Measurements from ENCODE around the gene SNAPC2.
"Not testable (repeated sequence)": the region's sequence is repeated elsewhere in the genome, so short reads cannot be mapped to it uniquely, and the experiment has no call there.

Gene SNAPC2

DNA sequence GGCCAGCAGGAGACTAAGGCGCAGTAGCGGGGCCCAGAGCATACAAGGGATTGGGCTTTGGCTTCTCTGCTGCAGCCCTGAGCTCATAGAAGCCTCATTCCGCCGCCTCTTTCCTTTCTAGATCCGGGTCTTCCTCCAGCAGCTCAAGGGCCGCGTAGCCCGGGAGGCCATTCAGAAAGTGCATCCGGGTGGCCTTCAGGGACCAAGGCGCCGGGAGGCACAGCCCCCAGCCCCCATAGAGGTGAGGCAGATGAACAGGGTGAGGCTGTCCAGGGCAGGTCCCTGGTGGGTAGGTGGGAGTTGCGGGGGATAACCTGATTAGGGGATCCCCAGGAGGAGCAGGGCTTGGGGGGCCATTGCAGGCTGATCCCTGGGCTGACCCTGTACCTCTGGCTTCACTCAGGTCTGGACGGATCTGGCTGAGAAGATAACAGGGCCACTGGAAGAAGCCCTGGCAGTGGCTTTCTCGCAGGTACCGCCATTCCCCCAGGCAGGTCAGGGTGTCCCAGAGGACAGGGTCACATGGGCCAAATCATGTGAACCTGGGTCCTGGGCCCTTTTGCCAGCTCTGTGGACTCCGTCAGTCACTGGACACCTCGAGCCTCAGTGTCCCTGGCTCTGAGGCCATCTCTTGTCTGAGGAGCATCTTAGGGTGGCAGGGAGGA lies 1.3 kb downstream of the SNAPC2 start:
- no peak for DNase-seq

DNA sequence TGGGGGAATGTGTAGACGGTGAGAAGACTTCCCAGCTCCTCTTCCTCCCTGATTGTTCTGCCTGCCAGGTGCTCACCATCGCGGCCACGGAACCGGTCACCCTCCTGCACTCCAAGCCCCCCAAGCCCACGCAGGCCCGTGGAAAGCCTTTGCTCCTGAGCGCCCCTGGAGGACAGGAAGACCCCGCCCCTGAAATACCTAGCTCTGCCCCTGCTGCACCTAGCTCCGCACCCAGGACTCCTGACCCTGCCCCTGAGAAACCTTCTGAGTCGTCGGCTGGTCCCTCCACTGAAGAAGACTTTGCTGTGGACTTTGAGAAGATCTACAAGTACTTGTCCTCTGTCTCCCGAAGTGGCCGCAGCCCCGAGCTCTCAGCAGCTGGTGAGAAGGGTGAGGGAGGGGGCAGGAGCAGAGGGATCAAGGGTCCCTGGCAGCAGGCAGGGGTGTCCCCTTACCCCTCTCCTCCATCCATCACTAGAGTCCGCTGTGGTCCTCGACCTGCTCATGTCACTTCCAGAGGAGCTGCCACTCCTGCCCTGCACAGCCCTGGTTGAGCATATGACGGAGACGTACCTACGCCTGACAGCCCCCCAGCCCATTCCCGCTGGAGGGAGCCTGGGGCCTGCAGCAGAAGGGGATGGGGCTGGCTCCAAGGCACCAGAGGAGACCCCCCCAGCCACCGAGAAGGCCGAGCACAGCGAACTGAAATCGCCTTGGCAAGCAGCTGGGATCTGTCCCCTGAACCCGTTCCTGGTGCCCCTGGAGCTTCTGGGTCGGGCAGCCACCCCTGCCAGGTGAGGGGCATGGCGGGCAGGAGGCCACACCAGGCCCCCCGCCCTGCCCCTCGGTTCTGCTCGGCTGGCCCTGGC lies 2.1 kb downstream of the SNAPC2 start:
- no peak for DNase-seq

DNA sequence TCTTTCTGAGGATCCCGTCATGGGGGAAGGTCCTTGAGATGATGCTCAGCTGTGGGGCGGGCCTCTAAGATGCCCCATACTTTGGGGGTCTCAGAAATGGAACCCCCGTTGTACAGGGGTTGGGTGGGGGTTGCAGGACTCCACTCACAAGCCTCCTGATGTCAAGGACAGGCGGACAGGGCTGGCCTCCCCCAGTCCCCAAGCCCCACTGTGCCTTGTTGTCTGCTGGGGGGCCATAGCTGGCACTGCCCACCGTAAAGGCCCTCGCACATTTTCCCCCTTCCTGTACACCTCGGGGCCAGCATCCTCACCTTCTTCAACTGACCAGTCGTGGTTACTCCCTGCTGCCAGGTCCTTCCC lies 2.7 kb downstream of the SNAPC2 start:
- no peak for DNase-seq

DNA sequence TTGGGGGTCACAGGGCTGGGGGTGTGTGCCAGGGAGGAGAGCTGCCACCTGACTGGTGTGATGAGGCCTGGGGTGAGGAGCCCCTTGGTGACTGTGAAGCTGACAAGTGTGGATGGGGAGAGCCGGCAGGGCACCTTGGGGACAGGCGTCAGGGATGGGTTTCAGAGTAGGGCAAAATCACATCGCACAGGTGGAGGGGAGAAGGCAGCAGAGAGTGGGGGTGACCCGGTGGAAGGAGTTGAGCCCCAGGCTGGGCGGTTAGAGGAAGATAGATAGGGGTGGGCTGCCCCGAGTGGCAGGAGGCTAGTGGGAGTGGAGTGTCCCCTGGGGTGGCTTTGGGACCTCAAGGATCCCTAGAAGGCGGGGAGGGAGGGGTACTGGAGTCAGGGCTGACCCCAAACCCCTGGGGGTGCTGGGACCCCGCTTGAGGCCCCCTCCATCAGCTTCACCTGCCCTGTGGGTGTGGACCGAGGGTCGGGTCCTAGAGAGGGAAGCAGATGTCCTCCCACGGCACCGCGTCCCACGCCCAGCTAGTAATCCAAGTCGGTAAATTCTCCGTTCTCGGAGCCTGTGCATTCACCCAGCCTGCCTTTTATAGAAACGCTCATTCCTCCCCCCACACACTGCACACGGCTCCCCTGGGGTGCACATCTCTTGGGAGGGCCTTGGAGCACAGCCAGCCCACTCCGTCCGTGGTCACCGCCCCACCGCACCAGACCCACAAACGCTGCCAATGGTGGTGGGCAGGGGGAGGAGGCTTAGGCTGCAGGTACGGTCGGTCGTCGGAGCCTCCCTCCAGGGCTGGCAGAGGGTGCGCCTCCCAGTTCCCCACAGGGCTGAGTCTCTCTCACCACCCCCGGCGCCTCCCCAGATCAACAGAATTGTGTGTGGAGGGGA lies 3.4 kb downstream of the SNAPC2 start:
- DNase-seq = no peak

DNA sequence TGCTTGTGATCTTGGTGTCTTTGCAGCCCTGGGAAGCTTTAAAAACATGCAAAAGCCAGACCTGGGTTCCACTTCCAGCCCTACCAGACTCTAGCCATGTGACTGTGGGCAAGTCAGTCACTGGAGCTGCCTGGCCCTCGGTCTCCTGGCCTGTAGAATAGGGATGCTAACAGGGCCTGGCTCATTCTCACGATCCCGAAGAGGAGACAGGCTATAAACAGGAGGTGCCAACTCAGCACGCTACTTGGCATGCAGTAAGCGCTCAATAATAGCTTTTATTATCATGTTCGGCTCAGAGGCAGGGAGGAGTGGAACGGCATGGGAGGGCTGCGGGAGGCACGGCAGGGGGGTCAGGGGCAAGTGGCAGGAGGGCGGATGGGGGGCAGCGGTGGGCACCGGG lies 4.1 kb downstream of the SNAPC2 start:
- DNase-seq = no peak

DNA sequence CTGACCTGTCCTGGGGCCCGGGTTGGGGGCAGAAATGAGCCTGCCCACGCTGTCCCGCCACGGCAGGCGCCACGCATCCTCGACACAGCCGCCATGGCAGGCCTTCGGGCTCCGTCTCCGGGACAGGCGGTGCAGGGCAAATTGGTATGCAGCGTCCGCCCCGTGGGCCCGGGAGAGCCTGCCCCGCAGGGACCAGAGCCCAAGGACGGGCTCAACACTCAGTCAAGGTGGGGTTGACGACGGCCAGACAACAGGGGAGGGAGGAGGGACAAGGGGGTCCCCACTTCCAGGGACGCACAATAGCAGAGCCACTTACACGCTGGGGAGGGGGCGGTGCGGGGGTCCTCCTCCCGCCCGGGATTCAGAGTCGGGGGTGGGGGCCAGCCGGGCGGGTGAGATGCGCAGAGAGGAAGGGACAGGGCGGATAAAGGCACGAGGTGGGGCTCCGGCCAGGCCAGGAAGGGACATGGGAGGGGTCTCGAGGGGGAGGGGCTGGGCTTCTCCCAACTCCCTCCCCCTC lies 4.6 kb downstream of the SNAPC2 start:
- DNase-seq = no peak

DNA sequence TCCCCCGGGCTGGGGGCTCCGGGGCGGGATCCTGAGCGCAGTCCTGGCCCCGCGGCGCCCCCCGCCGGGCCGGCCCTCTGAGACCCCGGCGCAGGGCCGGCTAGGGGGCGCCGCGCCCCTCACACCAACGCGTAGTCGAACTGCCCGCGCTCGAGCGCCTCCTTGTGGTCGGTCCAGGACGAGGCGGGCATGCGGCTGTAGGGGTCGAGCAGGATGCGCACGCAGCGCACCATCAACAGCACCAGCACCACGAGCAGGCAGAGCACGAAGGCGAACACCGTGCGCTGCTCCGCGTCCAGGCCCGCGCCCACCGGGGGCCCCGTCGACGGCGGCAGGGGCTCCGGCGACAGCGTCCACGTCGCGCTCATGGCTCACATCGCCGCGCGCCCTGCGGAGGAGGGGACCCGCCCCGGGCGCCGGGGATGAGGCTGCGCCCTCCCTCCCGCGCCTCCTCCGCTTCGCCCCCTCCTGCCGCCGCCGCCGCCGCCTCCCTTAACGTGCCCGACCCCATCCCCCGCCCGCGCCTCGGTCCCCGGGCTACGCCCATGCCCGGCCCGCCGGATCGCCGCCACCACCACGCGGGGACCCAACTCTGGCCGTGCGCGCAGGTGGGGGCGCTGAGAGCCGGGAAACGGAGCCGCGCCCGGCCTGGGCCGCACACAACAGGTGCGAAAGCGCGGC lies 5.2 kb downstream of the SNAPC2 start:
- DNase-seq = peak; percentile 73

DNA sequence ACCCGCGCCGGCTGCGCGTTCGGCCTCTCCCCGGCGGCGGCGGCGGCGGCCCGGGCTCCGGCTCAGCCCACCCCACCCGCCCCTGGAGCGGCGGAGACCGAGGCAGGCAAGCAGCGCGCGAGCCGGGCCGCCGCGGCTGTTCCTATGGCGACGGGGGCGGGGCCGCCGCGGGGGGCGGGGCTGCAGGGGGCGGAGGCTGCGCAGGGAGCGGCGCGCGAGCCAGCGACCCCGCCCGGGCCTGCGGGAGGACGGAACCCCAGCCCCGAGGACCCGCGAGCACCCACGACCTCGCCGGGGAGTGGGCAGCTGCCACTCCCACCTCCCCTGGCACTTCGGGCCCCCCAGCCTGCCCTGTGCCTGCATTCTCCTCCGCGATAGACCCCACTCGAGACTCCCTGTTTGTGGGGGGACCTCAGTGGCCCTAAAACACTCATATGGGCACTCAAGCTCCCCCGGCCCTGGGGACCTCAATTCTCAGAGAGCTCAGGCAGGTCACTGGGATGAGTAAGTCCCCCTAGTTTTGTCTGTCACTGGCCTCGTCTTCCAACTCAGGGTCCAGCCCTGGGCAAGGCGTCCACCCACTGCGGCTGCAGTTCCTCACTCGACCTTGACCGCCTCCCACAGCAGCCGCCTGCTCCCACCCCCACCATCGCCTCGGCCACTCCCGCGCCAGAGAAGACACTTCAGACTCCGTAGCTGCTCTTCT lies 6.0 kb downstream of the SNAPC2 start, which contains the start of gene CTXN1:
TSS of gene CTXN1 (minus strand) at position 115 of the 706 bp plus-strand sequence. CDS start 597 bp downstream, outside the sequence.
- peak; percentile 57 for DNase-seq

DNA sequence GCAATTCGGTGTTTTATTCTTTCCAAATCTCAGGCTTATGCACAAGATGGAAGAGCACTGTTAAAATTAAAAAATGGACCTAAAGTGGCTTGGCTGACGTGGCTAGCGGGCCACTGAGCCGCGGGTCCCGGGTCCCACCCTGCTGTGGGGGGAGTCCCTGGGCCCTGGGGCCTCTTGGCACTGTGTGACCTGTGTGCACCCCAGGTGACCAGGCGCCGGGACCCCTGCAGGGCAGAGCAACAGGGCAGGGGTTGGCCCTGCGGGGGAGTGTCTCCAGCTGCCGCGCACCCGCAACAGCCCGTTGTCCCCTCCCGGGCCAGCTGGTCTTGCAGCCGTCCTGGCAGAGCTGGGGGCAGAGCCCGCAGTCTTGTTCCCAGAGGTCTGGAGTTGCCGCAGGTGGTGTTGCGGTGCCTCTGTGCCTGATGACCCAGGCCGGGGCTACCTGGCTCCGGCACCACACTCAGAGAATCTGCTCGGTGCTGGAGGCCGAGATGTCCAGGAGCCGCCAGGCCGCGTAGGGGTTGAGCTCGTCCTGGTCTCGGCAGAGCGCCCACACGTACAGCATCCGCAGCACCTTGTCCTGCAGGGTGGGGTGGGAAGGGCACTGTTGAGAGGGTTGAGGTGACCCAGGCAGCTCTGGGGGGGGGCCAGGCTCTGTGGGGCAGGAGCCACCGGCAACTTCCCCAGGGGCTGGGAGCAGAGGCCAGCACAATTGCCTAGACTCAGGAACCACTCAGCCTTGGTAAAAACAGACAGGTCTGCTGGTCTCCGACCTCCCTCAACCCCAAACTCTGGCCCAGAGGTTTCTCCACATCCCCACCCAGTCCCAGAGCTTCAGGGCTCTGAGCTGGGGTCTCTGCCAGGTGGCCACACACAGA lies 6.8 kb downstream of the SNAPC2 start:
- DNase-seq = no peak

DNA sequence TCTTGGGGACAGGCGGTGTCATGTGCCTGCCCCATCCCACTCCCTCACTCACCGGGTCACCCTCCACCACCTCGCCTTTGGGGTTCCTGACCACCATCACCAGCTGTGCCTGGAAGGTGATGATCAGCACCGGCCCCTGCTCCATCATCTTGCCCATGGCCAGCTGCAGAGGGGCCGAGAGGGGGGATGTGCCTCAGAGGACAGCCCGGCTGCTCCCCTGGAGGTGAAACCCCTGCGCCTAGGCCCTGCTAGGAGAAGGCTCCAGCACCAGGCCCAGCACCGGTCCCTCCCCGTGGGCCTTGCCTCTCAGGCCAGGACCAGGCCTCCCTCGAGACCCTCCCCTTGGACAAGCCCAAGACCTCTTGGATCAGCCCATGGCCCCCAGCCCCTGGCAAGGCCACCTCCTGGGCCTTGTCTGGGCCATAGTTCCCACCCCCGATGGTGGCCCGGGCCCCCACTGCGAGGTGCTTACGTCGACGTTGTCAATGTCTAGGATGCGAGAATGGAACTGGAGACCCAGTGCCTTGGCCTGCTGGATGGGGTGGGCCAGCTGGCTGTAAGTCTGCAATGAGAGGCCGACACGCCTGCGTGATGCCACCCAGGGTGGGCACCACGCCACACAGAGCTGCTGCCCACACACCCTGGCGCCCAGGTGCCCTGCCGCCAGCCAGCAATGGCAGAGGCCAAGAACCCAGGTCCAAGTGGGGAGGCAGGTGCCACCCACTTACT lies 7.6 kb downstream of the SNAPC2 start:
- no peak for DNase-seq

DNA sequence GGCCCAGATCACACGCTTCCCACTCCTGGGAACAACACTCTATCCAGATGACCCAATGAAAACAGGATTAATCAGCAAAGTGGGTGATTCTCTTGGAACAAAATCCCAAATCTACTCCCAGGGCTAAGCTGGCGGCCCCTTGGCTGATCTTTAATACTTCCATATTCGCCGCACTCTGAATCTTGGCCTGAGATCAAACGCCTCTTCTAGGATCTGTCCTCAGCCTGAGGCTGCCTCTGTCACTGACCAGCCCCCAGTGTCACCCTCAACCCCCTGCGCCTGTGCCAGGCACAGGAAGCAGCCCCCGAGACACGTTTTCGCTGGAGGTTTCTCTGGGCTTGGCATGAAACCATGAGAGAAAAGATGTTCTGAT lies 8.2 kb downstream of the SNAPC2 start:
- DNase-seq = no peak

DNA sequence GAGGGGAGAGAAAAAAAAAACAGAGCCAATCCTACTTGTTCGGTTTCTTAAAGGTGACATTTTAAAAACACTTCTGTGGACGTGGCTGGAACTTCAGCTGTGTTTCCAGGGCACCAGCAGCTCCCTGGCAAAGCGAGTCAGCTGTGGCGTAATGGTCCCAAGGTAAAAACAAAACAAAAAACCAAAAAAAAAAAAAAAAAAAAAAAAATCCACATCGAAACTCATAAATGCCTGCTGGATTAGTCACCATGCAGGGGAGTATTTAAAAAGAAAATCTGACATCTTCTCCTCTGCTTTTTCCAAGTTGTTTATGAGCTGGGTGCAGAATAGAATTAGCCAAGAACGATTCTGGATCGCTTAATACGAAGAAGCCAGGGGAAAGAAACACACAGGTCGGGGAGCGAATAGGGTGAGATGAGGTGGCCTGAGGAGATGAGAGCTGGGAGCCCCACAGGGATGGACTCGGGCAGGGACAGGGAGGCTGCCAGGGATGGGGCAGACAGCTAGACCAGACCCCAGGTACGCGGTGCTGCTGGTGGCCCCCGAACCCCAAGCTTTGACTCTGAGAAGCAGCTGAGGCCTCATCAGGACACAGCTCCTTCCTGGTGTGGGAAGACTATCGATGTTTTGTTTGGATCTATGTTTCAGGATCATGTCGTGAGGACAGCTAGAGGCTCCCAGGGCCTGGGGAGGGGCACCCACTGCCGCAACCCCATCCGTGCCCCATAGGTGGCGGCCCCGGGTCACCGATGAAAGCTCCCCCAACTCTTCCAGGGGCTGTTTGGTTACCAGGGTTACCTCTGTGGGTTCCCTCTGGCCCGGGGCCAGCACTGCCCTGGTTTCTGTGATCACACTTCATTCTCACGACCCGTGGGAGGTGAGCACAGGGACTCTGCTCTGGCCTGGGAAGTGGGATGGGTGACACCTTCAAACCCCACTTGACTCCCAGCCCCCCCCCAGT lies 8.9 kb downstream of the SNAPC2 start:
- peak; percentile 79 for DNase-seq

DNA sequence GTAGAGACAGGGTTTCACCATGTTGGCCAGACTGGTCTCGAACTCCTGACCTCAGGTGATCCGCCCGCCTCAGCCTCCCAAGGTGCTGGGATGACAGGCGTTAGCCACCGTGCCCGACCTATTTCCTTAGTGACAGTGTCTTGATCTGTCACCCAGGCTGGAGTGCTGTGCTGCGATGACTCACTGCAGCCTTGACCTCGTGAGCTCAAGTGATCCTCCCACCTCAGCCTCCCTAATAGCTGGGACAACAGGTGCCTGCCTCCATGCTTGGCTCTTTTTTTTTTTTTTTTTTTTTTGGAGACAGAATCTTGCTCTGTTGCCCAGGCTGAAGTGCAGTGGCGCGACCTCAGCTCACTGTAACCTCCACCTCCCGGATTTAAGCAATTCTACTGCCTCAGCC lies 9.9 kb downstream of the SNAPC2 start:
- not testable (repeated sequence) for DNase-seq

DNA sequence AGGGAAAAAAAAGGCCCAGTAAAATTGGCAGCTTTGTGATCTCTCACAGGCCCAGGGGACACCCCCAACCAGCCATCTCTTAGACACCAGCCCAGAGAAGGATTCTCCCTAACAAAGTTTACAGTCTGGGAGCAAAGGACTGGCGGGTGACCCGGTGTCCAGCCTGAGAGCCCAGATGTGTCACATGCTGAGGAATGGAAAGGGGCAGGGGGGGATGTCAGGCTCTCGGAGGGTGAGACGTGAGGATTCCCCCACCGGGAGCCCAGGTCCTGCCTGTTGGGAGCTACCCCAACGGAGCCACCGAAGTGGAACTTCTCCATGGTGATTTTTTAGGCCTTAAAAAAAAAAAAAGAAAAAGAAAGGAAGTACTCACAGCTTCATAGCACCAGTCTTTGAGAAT lies 10.6 kb downstream of the SNAPC2 start:
- no peak for DNase-seq

DNA sequence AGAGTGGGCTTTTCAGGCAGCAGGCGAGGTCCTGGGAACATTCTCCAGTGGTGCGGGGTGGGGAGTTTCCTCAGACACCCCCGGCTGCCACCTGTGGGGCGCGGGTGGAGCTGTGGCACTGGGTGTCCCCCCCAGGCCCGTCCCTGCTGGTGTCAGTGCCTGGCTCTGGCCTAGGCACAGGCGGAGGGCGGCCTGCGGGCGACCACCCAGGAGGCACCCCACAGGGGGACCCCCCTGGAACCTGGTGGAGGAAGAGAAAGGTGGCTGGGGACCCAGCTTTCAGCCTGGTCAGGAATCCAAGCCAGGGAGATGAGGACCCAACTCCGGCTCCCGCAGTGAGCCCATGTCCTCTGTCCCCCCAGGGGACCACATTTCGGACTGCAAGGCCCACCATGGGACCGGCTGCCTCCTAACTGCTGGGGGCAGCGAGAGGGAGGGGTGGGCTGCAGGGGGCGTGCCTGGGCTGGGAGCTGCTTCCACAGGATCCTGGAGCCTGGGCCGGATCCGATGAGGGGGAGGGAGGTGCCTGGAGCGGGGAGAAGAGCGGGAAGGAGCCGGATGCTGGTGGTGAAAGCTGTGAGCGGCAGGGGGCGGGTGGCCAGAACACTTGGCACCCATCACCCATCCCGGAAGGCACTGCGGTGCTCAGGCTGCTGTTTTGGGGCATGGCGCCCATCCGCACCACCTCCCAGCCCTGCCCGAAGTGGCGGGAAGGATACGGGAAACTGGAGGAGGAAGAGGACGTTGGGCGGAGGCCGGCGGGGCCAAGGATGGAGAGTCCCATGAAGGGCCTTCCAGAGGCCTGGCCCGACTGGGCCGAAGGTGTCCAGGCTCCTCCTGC lies 11.3 kb downstream of the SNAPC2 start:
- DNase-seq = no peak

DNA sequence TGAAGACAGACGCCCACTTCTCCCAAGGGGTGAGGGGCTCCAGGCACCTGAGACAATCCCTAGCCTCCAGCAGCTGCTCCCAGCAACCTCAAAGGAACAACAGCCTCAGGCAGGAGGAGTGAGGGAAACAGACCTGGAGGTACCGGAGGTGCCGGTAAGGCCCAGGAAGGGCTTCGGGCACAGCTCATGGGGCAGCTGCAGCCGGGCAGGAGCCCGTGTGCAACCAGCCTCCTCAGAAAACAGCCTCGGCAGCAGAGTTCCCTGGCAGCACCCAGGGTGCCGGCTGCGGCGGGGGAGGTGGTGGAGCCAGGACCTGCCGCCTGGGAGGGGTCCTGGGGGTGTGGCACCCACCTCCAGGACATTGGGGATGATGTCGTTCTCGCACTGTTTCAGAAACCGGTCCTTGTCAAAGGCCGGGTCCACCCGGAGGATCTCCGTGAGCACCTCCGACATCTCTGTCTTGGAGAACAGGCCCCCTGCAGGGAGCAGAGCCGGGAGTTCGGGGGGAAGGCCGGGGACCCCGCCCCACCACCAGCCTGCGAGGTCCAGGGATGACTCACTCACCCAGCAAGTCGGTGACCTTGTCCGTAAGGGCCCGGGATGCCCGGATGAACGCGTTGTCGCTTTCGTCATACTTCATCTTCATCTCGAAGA lies 12.3 kb downstream of the SNAPC2 start:
- no peak for DNase-seq

DNA sequence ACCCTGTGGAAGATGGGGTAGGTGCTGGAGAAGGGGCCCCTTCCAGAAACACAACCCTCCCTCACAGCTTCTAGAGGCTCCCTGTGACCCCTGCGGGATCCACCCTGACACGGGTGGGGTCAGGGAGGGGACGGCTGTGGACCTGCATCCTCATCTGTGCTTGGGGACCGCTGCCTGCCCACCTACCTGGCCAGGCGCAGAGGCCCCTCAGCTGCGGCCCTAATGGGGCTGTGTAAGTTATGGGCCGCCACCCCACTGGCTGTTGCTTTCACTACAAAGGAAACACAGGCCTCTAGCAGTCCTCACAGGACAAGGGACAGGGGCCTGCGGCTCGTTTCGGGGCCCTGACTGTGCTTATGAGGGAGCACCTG lies 12.8 kb downstream of the SNAPC2 start:
- no peak for DNase-seq

All from fibroblast of skin of abdomen (primary cell).